Effector memory CD8-positive, alpha-beta T cell (primary cell): ENCODE results near the gene PHACTR1.

Experiments used
- ATAC-seq: fragments of 150-1000 bp; cut with Tn5 transposase; replicated peaks from 2 replicates; pipeline ENCODE4 v1.10.0; 2021; ENCODE audit warnings: mild to moderate bottlenecking, moderate library complexity
- DNase-seq, 3 experiments: peaks; one replicate each; pipeline ENCODE4 v3.0.0; 2021
- H3K27ac Mint-ChIP-seq, 2 donors: one replicate each; pipeline ENCODE4 v1.8.0; 2022; ENCODE audit warnings: mild to moderate bottlenecking in 2 of 2, mixed read lengths in 2 of 2, moderate library complexity in 2 of 2
- H3K27me3 Mint-ChIP-seq, 2 donors: one replicate each; pipeline ENCODE4 v1.8.0; 2022; ENCODE audit warnings: mixed read lengths in 2 of 2
- H3K36me3 Mint-ChIP-seq: one replicate; pipeline ENCODE4 v1.8.0; 2022; ENCODE audit warnings: mild to moderate bottlenecking, moderate library complexity, mixed read lengths; ENCODE audit not compliant: insufficient read depth
- H3K4me1 Mint-ChIP-seq, 2 donors: one replicate each; pipeline ENCODE4 v1.8.0; 2022; ENCODE audit warnings: low read depth in 2 of 2, mixed read lengths in 2 of 2
- H3K4me3 Mint-ChIP-seq, 2 donors: one replicate each; pipeline ENCODE4 v1.8.0; 2022; ENCODE audit warnings: mild to moderate bottlenecking in 2 of 2, mixed read lengths in 2 of 2, moderate library complexity in 2 of 2
- H3K9me3 Mint-ChIP-seq, 2 donors: one replicate each; pipeline ENCODE4 v1.8.0; 2022; ENCODE audit warnings: mixed read lengths in 2 of 2

PHACTR1 gene

DNA sequence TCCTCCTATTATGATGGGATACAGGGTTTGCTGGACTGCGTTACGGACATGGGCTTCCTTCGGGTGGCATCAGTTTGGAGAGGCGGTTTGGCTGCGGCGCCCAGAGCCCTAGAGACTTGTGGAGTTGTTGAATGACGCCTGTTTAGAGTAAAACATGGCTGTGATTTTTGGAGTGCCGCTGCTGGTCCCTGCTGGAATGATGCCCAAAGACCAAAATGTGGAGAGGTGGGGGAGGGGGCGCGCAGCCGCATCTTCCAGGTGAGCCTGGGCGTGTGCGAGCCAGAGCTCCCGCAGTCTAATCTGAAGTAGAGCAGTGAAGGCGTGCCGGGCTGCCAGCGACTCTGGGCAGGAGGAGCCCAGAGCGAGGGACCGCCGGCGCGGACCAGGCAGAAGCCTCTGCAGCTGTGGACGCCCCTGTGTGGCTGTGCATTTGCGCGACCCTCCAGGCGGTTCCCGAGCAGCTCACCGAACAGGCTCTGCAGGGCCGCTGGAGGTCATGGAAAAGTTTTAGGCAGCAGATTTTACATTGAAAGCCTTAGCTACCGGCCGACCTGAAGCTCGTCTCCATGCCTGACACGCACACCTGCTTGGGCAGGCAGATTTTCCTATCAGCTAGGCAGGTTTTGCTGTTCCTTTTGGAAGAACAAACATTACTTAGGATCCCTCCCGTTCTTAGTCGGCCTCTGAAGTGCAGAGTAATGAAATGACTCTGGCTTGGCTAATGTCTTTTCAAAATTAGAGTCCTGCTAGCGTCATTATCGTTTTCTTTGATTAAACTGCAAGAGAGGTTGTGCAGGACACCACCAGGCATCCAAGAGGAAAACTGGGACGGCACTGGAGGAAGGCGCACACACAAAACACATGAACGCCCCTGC, 298.2 kb downstream of the PHACTR1 start:
- ATAC-seq (no peak), DNase-seq (no peak)
- Mint-ChIP-seq H3K9me3 (no peaks in the 10 kb centered on the region), H3K27ac (no peak overlapping the region), H3K27me3 (peaks cover 58 to 69% of the 10 kb centered on the region in 2 donors), H3K4me3 (peak overlapping the region in 1 of 2 donors; percentile 3), H3K36me3 (no peaks in the 10 kb centered on the region), H3K4me1 (peaks cover 4% of the 10 kb centered on the region in 2 donors)

DNA sequence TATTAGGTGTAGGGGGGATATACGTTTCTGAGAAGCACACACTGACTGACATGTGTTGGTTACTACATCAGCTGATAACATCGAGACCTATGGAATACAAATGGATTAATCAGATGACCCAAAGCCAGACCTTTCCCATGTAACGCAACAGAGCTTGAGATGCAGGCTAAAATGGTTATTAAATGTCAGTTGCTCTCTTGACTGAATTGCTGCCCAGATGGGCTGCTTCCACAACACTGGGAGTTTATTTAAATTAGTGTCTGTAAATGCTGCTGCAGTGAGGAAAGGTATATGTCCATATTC, 298.8 kb downstream of the PHACTR1 start:
- H3K27ac Mint-ChIP-seq: no peak overlapping the region
- no peak overlapping the region for H3K4me3 Mint-ChIP-seq
- no peaks in the 10 kb centered on the region for H3K36me3 Mint-ChIP-seq

DNA sequence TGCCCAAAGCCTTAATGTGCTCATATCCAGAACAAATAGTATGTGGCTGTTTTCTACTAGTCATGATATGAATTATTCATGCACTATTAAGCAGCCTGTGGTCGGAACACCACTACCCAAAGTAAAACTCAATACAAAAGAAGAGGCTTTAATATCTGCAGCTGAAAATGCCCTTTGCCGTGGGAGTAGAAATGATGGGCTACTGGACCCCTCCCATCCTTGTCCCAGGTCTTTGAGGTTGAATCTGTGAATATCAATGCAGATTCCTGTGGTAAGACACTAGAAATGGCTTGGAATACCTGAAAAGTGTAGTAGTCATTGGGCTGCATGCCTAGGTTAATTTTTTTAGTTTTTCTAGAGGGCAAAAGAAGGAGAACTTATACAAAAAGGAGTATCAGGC, 308.0 kb downstream of the PHACTR1 start:
- H3K36me3 Mint-ChIP-seq: peaks cover 2% of the 10 kb centered on the region
- H3K4me1 Mint-ChIP-seq: no peaks in the 10 kb centered on the region
- DNase-seq (no peak), ATAC-seq (no peak)
- no peak overlapping the region for H3K4me3 Mint-ChIP-seq
- no peak overlapping the region for H3K27ac Mint-ChIP-seq
- peaks cover 53 to 57% of the 10 kb centered on the region in 2 donors for H3K27me3 Mint-ChIP-seq
- H3K9me3 Mint-ChIP-seq: no peaks in the 10 kb centered on the region

More for the DNA sequence above, 298.8 kb downstream of the PHACTR1 start:
- Mint-ChIP-seq H3K27me3 (peaks cover 58 to 71% of the 10 kb centered on the region in 2 donors), H3K9me3 (no peaks in the 10 kb centered on the region), H3K4me1 (peaks cover 4% of the 10 kb centered on the region in 2 donors)
- DNase-seq (no peak), ATAC-seq (no peak)

DNA sequence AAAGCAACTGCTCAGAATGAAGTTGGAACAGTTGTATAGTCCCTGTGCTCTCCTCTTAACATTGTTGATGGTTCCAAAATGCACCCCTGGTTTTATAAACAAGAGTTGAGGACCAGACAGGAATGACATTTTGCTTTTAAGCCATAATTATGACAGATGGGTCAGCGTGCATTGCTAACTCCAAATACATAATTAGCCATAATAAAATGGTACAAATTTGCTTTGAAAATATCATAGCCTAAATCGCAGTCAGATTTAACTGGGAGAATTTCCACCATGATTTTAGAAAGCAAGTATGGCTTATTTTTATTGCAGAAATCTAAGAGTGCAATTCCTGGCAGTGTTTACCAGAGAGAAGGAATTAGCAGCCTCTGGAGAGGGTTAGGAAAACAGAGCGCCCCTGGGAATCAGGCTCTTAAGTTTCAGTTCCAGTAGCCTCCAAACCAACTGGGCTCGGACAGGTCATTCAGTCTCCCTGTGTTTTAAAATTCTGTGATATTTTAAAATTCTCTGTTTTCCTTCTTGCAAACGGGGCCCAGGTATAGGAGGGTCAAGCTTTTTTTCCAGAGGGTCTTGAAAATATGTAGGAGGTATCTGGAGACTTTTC, 309.4 kb downstream of the PHACTR1 start:
- no peak overlapping the region for H3K4me3 Mint-ChIP-seq
- peaks cover 2% of the 10 kb centered on the region for H3K36me3 Mint-ChIP-seq
- ATAC-seq (no peak), DNase-seq (no peak)
- no peaks in the 10 kb centered on the region for H3K9me3 Mint-ChIP-seq
- H3K27ac Mint-ChIP-seq: no peak overlapping the region
- H3K4me1 Mint-ChIP-seq: no peaks in the 10 kb centered on the region
- H3K27me3 Mint-ChIP-seq: peaks cover 39 to 47% of the 10 kb centered on the region in 2 donors

DNA sequence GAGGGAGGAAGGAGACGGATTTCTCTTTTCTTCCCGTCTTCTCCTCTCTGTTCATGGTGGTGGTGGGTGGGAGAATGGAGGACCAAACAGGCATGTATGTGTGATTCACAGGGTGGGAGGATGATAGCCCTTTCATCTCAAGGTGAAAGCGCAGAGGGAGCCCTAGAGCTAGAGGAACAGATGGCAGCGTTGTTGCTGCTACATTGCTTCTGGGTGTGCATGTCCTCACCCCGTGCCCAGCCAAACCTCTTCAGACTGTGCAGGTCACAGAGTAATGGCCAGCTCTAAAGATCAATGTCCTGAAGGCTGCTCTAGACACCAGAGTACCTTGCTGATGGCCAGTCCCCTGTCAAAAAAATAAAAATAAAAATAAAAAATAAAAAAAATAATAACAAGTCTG, 310.0 kb downstream of the PHACTR1 start:
- ATAC-seq (no peak), DNase-seq (no peak)
- no peak overlapping the region for H3K27ac Mint-ChIP-seq
- peaks cover 34 to 46% of the 10 kb centered on the region in 2 donors for H3K27me3 Mint-ChIP-seq
- no peaks in the 10 kb centered on the region for H3K9me3 Mint-ChIP-seq
- H3K36me3 Mint-ChIP-seq: peaks cover 2% of the 10 kb centered on the region
- H3K4me3 Mint-ChIP-seq: no peak overlapping the region
- no peaks in the 10 kb centered on the region for H3K4me1 Mint-ChIP-seq

DNA sequence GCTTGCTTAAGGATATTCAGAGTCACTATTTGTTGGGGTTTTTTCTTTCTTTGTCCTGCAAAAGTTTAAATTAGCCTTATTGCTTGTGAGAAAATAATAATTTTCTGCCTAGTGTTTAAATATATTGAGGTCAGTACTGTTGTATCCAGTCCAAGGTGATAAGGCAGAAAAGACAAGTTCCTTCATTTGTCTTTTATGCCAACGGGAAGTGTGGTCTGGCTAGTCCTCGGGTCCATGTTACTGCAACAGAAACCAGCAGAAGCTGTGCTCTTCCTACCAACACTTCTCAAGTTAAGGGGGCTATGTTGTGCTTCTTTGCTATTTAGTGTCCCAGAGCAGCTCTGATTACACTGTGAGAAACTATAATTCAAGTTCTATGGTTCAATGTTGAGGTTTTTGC, 310.6 kb downstream of the PHACTR1 start:
- no peaks in the 10 kb centered on the region for H3K4me1 Mint-ChIP-seq
- no peak overlapping the region for H3K27ac Mint-ChIP-seq
- no peaks in the 10 kb centered on the region for H3K9me3 Mint-ChIP-seq
- no peak for ATAC-seq
- no peak for DNase-seq
- H3K4me3 Mint-ChIP-seq: no peak overlapping the region
- H3K27me3 Mint-ChIP-seq: peaks cover 32 to 42% of the 10 kb centered on the region in 2 donors
- peaks cover 2% of the 10 kb centered on the region for H3K36me3 Mint-ChIP-seq

DNA sequence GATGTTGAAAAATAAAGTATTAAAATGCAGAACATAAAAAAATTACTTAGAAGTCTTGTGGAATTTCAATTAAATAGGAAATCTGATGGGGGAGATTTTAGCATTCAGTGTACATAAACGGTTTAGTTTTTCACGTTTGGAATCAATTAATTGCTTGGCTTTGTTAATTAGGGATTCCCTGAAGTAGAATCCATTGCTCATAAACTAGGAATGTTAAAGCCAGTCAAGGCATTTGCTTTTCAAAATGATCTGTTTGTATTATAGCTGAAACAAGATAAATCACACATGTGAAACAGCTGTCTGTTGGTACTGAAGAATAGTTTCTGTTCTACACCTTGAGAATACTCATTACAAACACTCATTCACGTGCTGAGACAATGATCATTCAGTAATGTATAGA, 313.8 kb downstream of the PHACTR1 start:
- ATAC-seq: no peak
- Mint-ChIP-seq H3K36me3 (peaks cover 2% of the 10 kb centered on the region), H3K4me3 (no peak overlapping the region), H3K9me3 (no peaks in the 10 kb centered on the region), H3K4me1 (no peaks in the 10 kb centered on the region), H3K27ac (no peak overlapping the region), H3K27me3 (peaks cover 26 to 31% of the 10 kb centered on the region in 2 donors)
- no peak for DNase-seq

DNA sequence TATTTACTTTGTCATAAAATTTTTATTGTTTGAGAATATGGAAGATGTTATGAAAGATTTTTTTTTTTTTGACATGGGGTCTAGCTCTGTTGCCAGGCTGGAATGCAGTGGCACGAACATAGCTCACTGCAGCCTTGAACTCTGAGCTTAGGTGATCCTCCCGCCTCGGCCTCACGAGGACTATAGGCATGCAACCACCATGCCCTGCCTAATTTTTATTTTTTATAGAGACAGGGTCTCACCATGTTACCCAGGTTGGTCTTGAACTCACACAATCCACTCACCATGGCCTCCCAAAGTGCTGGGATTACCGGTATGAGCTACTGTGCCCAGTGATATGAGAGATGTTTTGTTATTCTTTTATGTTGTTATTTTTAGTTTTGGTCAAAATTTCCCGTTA, 316.0 kb downstream of the PHACTR1 start:
- H3K36me3 Mint-ChIP-seq: peaks cover 2% of the 10 kb centered on the region

DNA sequence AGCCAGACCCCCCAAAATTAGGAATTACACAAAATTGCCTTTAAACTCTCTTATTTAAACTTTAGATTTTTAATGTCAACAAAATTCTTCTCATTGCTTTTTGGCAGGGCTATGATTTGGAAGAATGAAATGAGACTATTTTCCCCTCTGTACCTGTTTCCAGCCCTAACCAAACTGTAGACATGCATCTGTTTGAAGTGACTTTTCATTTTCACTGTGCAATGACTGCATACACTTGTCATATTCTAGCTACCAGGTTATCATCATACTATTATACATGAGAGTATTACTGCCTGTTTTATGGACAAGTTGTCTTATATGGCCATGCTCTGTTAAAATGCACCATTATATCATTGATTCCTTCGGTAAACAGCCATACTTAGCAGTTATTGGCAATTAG, 316.6 kb downstream of the PHACTR1 start:
- Mint-ChIP-seq H3K27ac (no peak overlapping the region), H3K9me3 (no peaks in the 10 kb centered on the region), H3K36me3 (peaks cover 2% of the 10 kb centered on the region), H3K4me1 (no peaks in the 10 kb centered on the region), H3K27me3 (peaks cover 31 to 34% of the 10 kb centered on the region in 2 donors), H3K4me3 (no peak overlapping the region)
- DNase-seq (no peak), ATAC-seq (no peak)

More for the DNA sequence above, 316.0 kb downstream of the PHACTR1 start:
- no peaks in the 10 kb centered on the region for H3K9me3 Mint-ChIP-seq
- no peak for DNase-seq
- H3K4me1 Mint-ChIP-seq: no peaks in the 10 kb centered on the region
- H3K27ac Mint-ChIP-seq: no peak overlapping the region
- H3K27me3 Mint-ChIP-seq: peaks cover 27 to 31% of the 10 kb centered on the region in 2 donors
- no peak overlapping the region for H3K4me3 Mint-ChIP-seq
- no peak for ATAC-seq

DNA sequence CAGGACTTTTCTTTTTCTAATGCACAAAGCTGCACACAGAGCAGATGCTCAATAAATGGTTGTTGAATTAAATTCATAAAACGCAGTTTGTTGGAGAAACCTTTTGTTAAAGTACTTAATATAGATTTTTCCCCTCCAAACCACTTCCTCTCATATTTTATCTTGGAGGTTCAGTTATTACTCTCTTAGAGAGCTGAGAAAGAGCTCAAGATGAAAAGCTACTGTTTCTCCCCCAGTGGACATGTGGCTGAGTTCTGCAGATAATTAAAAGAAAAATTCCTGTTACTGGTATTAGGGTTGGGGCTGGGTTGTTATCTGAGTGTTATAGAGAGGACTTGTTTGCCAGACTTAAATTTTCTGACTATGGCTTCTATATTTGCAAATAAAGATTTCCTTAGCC, 317.7 kb downstream of the PHACTR1 start:
- peaks cover 20 to 25% of the 10 kb centered on the region in 2 donors for H3K27me3 Mint-ChIP-seq

DNA sequence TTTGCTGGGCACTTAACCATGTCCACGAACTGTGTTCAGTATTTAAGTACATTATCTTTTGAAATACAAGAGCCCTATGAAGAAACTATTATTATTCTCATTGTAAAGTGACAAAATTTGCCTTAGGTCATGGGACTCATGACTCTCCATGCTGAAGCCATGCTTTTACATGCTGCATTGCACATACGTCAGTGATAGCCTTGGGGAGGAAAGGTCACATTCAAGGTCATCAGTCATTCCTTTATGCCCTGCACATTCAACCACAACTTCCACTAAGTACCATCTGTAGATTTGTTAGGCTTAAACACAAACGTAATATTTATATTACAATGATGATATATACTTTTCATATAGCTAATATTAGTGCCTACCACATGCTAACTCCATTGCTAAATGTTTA, 319.0 kb downstream of the PHACTR1 start:
- no peak overlapping the region for H3K4me3 Mint-ChIP-seq
- peaks cover 27 to 31% of the 10 kb centered on the region in 2 donors for H3K27me3 Mint-ChIP-seq
- no peaks in the 10 kb centered on the region for H3K4me1 Mint-ChIP-seq
- no peaks in the 10 kb centered on the region for H3K36me3 Mint-ChIP-seq
- H3K9me3 Mint-ChIP-seq: no peaks in the 10 kb centered on the region
- DNase-seq: no peak
- no peak for ATAC-seq
- H3K27ac Mint-ChIP-seq: no peak overlapping the region

More for the DNA sequence above, 317.7 kb downstream of the PHACTR1 start:
- Mint-ChIP-seq H3K4me1 (no peaks in the 10 kb centered on the region), H3K36me3 (no peaks in the 10 kb centered on the region), H3K27ac (no peak overlapping the region), H3K4me3 (no peak overlapping the region), H3K9me3 (no peaks in the 10 kb centered on the region)
- ATAC-seq (no peak), DNase-seq (no peak)

DNA sequence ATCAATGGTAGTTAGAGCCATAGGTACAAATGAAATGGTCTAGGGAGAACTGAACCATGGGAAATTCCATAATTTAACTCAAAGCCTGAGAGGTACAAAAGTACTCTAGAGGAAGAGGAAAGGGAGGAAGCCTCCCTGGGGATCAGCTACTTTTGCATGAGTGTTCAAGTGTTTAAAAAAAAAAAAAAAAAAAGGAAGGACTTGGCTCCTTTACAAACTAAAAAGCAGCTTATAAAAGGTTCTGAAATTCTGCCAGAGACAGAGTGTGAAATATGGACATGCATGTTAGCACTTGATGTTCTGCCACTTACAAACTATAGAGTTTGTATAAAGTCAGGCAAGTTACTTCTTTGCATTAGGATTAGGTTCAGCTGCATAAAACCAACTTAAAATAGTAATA, 321.7 kb downstream of the PHACTR1 start:
- H3K27ac Mint-ChIP-seq: no peak overlapping the region
- no peak overlapping the region for H3K4me3 Mint-ChIP-seq
- H3K9me3 Mint-ChIP-seq: no peaks in the 10 kb centered on the region
- ATAC-seq: no peak
- DNase-seq: no peak
- H3K4me1 Mint-ChIP-seq: no peaks in the 10 kb centered on the region
- H3K36me3 Mint-ChIP-seq: peaks cover 3% of the 10 kb centered on the region
- peaks cover 23 to 31% of the 10 kb centered on the region in 2 donors for H3K27me3 Mint-ChIP-seq

DNA sequence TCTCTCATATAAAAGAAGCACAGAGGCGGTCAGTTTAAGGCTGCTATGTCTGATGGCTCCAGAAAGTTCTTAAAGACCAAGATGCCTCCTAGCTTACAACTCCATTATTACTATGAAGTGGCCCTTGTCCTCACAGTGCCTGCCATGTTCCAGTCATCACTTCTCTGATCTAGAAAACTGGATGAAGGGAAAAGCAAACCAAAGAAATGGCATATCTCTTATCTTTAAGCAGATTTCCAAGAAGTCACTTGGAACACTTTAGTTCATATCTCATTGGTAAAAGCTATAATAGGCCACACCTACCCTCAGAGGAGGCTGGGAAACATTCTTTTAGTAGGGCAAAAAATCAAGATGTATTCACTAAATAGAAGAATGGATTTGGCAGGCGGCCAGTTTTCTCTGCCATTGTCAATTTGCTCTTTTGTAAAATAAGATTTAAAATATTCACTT, 322.2 kb downstream of the PHACTR1 start:
- H3K9me3 Mint-ChIP-seq: no peaks in the 10 kb centered on the region
- ATAC-seq (no peak), DNase-seq (no peak)
- no peaks in the 10 kb centered on the region for H3K4me1 Mint-ChIP-seq
- H3K4me3 Mint-ChIP-seq: no peak overlapping the region
- peaks cover 23 to 31% of the 10 kb centered on the region in 2 donors for H3K27me3 Mint-ChIP-seq
- H3K36me3 Mint-ChIP-seq: peaks cover 3% of the 10 kb centered on the region
- no peak overlapping the region for H3K27ac Mint-ChIP-seq

DNA sequence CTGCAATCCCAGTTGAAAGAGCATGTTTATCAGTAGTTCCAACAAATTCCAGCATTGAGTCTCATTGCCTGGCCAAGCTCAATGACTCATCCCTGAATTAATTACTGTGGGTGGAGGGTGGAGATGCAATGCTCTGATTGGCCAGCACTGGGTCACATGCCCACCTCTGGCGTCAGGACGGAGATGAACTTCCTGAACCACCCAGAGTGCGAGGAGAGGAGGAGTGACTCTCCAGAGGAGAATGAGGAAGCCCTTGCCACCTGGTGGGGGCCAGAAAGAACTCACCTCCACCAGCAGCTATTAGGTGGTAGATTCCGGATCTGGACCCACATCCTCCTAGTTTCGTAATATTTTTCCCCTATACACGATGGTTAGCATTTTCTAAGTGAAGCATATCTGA, 327.8 kb downstream of the PHACTR1 start:
- H3K27ac Mint-ChIP-seq: no peak overlapping the region
- H3K36me3 Mint-ChIP-seq: peaks cover 3% of the 10 kb centered on the region

More for the DNA sequence above, 327.8 kb downstream of the PHACTR1 start:
- no peaks in the 10 kb centered on the region for H3K9me3 Mint-ChIP-seq
- ATAC-seq: no peak
- peaks cover 14 to 21% of the 10 kb centered on the region in 2 donors for H3K27me3 Mint-ChIP-seq
- DNase-seq: no peak
- H3K4me3 Mint-ChIP-seq: no peak overlapping the region
- no peaks in the 10 kb centered on the region for H3K4me1 Mint-ChIP-seq
